Measurements from ENCODE around the gene SDHA.
"Not testable (repeated sequence)": the region's sequence is repeated elsewhere in the genome, so short reads cannot be mapped to it uniquely, and the experiment has no call there.

Gene SDHA

GRCh38 chr5:241045-241669, 23.0 kb downstream of the SDHA start:
- Mint-ChIP-seq H3K36me3 (peaks cover 16% of the 10 kb centered on the region), H3K4me1 (ENCODE audit: low read depth) (peaks cover 20% of the 10 kb centered on the region)
- not testable (repeated sequence) for H3K27ac Mint-ChIP-seq; H3K27me3 Mint-ChIP-seq; H3K4me3 Mint-ChIP-seq; H3K9me3 Mint-ChIP-seq (ENCODE audit: low read depth)

- Mint-ChIP-seq H3K36me3 (peaks cover 20% of the 10 kb centered on the region), H3K27ac (peak overlapping the region; percentile 89)
Observed at GRCh38 chr5:243683-244367, 25.7 kb downstream of the SDHA start.

GRCh38 chr5:245717-246116, 27.6 kb downstream of the SDHA start:
- H3K4me3 Mint-ChIP-seq; H3K9me3 Mint-ChIP-seq (ENCODE audit: low read depth); H3K27ac Mint-ChIP-seq; H3K27me3 Mint-ChIP-seq: not testable (repeated sequence)
- Mint-ChIP-seq H3K36me3 (peaks cover 21% of the 10 kb centered on the region), H3K4me1 (ENCODE audit: low read depth) (peaks cover 21% of the 10 kb centered on the region)

More at GRCh38 chr5:243683-244367, 25.7 kb downstream of the SDHA start:
- Mint-ChIP-seq H3K4me1 (ENCODE audit: low read depth) (peaks cover 20% of the 10 kb centered on the region), H3K4me3 (peak overlapping the region; percentile 62)
- H3K9me3 Mint-ChIP-seq (ENCODE audit: low read depth); H3K27me3 Mint-ChIP-seq: not testable (repeated sequence)

- not testable (repeated sequence) for H3K9me3 Mint-ChIP-seq (ENCODE audit: low read depth); H3K27ac Mint-ChIP-seq; H3K27me3 Mint-ChIP-seq; H3K4me3 Mint-ChIP-seq; H3K4me1 Mint-ChIP-seq (ENCODE audit: low read depth)
- H3K36me3 Mint-ChIP-seq = peaks cover 11% of the 10 kb centered on the region
Observed at GRCh38 chr5:250396-250795, 32.3 kb downstream of the SDHA start.

- not testable (repeated sequence) for H3K4me1 Mint-ChIP-seq (ENCODE audit: low read depth); H3K4me3 Mint-ChIP-seq; H3K27ac Mint-ChIP-seq; H3K9me3 Mint-ChIP-seq (ENCODE audit: low read depth); H3K27me3 Mint-ChIP-seq
- H3K36me3 Mint-ChIP-seq = peaks cover 11% of the 10 kb centered on the region
Observed at GRCh38 chr5:251016-251415, 32.9 kb downstream of the SDHA start.

GRCh38 chr5:251538-251937, 33.4 kb downstream of the SDHA start:
- H3K27ac Mint-ChIP-seq; H3K4me1 Mint-ChIP-seq (ENCODE audit: low read depth); H3K9me3 Mint-ChIP-seq (ENCODE audit: low read depth); H3K27me3 Mint-ChIP-seq; H3K4me3 Mint-ChIP-seq: not testable (repeated sequence)
- peaks cover 13% of the 10 kb centered on the region for H3K36me3 Mint-ChIP-seq

GRCh38 chr5:251975-252374, 33.9 kb downstream of the SDHA start:
- H3K27me3 Mint-ChIP-seq; H3K9me3 Mint-ChIP-seq (ENCODE audit: low read depth); H3K4me1 Mint-ChIP-seq (ENCODE audit: low read depth); H3K27ac Mint-ChIP-seq; H3K4me3 Mint-ChIP-seq: not testable (repeated sequence)
- peaks cover 13% of the 10 kb centered on the region for H3K36me3 Mint-ChIP-seq

GRCh38 chr5:252546-252945, 34.4 kb downstream of the SDHA start:
- Mint-ChIP-seq H3K36me3 (peaks cover 16% of the 10 kb centered on the region), H3K4me1 (ENCODE audit: low read depth) (peaks cover 6% of the 10 kb centered on the region), H3K4me3 (peak overlapping the region; percentile 5), H3K9me3 (ENCODE audit: low read depth) (no peaks in the 10 kb centered on the region), H3K27me3 (no peaks in the 10 kb centered on the region), H3K27ac (peak overlapping the region; percentile 43)

GRCh38 chr5:254322-254721, 36.2 kb downstream of the SDHA start:
- H3K27ac Mint-ChIP-seq; H3K4me3 Mint-ChIP-seq; H3K9me3 Mint-ChIP-seq (ENCODE audit: low read depth); H3K4me1 Mint-ChIP-seq (ENCODE audit: low read depth); H3K27me3 Mint-ChIP-seq: not testable (repeated sequence)
- H3K36me3 Mint-ChIP-seq = peaks cover 13% of the 10 kb centered on the region

- not testable (repeated sequence) for H3K27ac Mint-ChIP-seq; H3K27me3 Mint-ChIP-seq; H3K4me3 Mint-ChIP-seq; H3K9me3 Mint-ChIP-seq (ENCODE audit: low read depth); H3K4me1 Mint-ChIP-seq (ENCODE audit: low read depth)
- H3K36me3 Mint-ChIP-seq = peaks cover 10% of the 10 kb centered on the region
Observed at GRCh38 chr5:255116-255515, 37.0 kb downstream of the SDHA start.

GRCh38 chr5:256347-256746, 38.2 kb downstream of the SDHA start:
- H3K27ac Mint-ChIP-seq; H3K9me3 Mint-ChIP-seq (ENCODE audit: low read depth); H3K27me3 Mint-ChIP-seq; H3K4me1 Mint-ChIP-seq (ENCODE audit: low read depth); H3K36me3 Mint-ChIP-seq; H3K4me3 Mint-ChIP-seq: not testable (repeated sequence)

- no peak overlapping the region for H3K27ac Mint-ChIP-seq
- H3K9me3 Mint-ChIP-seq (ENCODE audit: low read depth) = no peaks in the 10 kb centered on the region
- peaks cover 4% of the 10 kb centered on the region for H3K4me1 Mint-ChIP-seq (ENCODE audit: low read depth)
- H3K27me3 Mint-ChIP-seq = no peaks in the 10 kb centered on the region
- H3K4me3 Mint-ChIP-seq = no peak overlapping the region
- H3K36me3 Mint-ChIP-seq = peaks cover 10% of the 10 kb centered on the region
Observed at GRCh38 chr5:257148-257547, 39.0 kb downstream of the SDHA start.

GRCh38 chr5:263275-263974, 45.3 kb downstream of the SDHA start:
- not testable (repeated sequence) for H3K4me3 Mint-ChIP-seq, H3K27ac Mint-ChIP-seq

GRCh38 chr5:264338-264737, 46.2 kb downstream of the SDHA start:
- Mint-ChIP-seq H3K4me3 (no peak overlapping the region), H3K27me3 (no peaks in the 10 kb centered on the region), H3K36me3 (no peaks in the 10 kb centered on the region), H3K9me3 (ENCODE audit: low read depth) (no peaks in the 10 kb centered on the region), H3K4me1 (ENCODE audit: low read depth) (no peaks in the 10 kb centered on the region), H3K27ac (no peak overlapping the region)

More at GRCh38 chr5:263275-263974, 45.3 kb downstream of the SDHA start:
- H3K4me1 Mint-ChIP-seq (ENCODE audit: low read depth); H3K9me3 Mint-ChIP-seq (ENCODE audit: low read depth); H3K36me3 Mint-ChIP-seq; H3K27me3 Mint-ChIP-seq: not testable (repeated sequence)

GRCh38 chr5:266311-267026, 48.3 kb downstream of the SDHA start:
- not testable (repeated sequence) for H3K36me3 Mint-ChIP-seq; H3K9me3 Mint-ChIP-seq (ENCODE audit: low read depth); H3K4me1 Mint-ChIP-seq (ENCODE audit: low read depth); H3K4me3 Mint-ChIP-seq; H3K27me3 Mint-ChIP-seq
- H3K27ac Mint-ChIP-seq = peak overlapping the region; percentile 16

All from activated naive CD8-positive, alpha-beta T cell (primary cell).